GM12878 (cell line): ENCODE results near the gene THSD8. TPM values are rescaled to one million over a fixed set of nuclear protein-coding genes. Genes with fewer than 3 reads are reported as not detected.

Experiments
- FOXM1 ChIP-seq: IDR thresholded peaks from 2 replicates; pipeline ENCODE4 v1.6.1; 2012; ENCODE audit warnings: low read depth, mild to moderate bottlenecking, inconsistent platforms, low read length, moderate library complexity
- polyA plus RNA-seq, 11 experiments: library from polyadenylated mRNA; depleted of rRNA in 4 of 11; unstranded in 6 of 11; stranded (reverse) in 5 of 11; fragments of >200 nt; fragmentation: Nextera tagmentation in 4 of 11; fragmentation: Illumina TruSeq in 1 of 11; extraction: Ambion mirVana in 4 of 11; extraction: Trizol in 1 of 11; gene quantifications; 1 replicate in 1 of 11; 2 replicates in 10 of 11; pipeline versions ENCODE4 v1.2.1 to v1.2.3, GENCODE V29; 2011 to 2016; ENCODE audit warnings: inconsistent platforms in 2 of 11, missing spikeins in 2 of 11, low read depth in 1 of 11
- total RNA-seq, 4 experiments: library from RNA; depleted of rRNA in 3 of 4; stranded (reverse); fragments of >200 nt in 3 of 4; fragmentation: Illumina TruSeq in 1 of 4; extraction: Trizol in 1 of 4; gene quantifications; 2 replicates each; pipeline versions ENCODE4 v1.2.1 to v1.2.3, GENCODE V29; 2013 to 2021
- TF ChIP-seq, protein P1 (sequence below): IDR thresholded peaks from 2 replicates; pipeline ENCODE4 v1.6.1; 2012; ENCODE audit warnings: improper control_type of control experiment, low read depth, low read length; ENCODE audit not compliant: insufficient replicate concordance
- TF ChIP-seq, protein P2 (sequence below): IDR thresholded peaks from 2 replicates; pipeline ENCODE4 v1.6.1; 2011; ENCODE audit warnings: mild to moderate bottlenecking, low read depth, low read length, moderate library complexity; ENCODE audit not compliant: insufficient replicate concordance

Gene THSD8
- total and polyA plus RNA-seq, 10 of the 15 experiments (the other 5 are each of a cell fraction or from before 2014, with no cell fraction given) = 0.24 to 32.3 (median 21.3) TPM; not detected in 2

DNA sequence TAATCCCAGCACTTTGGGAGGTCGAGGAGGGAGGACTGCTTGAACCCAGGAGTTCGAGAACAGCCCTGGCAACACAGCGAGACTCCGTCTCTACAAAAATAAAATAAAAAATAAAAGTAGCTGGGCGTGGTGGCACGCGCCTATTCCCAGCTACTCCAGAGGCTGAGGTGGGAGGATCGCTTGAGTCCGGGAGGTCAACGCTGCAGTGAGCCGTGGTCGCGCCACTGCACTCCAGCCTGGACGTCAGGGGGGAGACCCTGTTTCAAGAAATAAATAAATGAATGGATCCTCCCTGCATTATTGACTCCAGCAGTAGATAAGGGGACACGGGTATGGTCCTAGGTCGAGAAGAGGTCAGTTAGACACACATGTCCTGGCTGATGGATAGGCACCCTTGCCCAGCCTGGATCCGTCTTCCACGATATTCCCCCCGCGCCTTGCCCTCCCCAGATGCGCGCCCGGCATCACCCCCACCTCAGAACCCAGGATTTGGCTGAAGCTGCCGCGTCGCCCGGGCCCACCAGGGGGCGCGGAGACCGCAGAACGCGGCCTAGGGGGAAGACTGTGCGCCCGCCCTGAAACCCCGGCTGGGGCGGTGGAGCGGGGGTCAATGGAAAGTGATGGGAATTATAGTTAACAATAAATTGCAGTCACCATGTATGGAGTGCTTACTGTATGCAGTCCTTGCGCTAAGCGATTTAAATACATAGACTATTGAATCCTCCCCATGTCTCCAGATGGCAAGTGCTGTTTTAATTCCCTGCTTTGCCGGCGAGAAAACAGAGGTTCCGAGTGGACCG lies 24.5 kb upstream of the THSD8 start (continued):
- TF ChIP-seq, protein P1, sequence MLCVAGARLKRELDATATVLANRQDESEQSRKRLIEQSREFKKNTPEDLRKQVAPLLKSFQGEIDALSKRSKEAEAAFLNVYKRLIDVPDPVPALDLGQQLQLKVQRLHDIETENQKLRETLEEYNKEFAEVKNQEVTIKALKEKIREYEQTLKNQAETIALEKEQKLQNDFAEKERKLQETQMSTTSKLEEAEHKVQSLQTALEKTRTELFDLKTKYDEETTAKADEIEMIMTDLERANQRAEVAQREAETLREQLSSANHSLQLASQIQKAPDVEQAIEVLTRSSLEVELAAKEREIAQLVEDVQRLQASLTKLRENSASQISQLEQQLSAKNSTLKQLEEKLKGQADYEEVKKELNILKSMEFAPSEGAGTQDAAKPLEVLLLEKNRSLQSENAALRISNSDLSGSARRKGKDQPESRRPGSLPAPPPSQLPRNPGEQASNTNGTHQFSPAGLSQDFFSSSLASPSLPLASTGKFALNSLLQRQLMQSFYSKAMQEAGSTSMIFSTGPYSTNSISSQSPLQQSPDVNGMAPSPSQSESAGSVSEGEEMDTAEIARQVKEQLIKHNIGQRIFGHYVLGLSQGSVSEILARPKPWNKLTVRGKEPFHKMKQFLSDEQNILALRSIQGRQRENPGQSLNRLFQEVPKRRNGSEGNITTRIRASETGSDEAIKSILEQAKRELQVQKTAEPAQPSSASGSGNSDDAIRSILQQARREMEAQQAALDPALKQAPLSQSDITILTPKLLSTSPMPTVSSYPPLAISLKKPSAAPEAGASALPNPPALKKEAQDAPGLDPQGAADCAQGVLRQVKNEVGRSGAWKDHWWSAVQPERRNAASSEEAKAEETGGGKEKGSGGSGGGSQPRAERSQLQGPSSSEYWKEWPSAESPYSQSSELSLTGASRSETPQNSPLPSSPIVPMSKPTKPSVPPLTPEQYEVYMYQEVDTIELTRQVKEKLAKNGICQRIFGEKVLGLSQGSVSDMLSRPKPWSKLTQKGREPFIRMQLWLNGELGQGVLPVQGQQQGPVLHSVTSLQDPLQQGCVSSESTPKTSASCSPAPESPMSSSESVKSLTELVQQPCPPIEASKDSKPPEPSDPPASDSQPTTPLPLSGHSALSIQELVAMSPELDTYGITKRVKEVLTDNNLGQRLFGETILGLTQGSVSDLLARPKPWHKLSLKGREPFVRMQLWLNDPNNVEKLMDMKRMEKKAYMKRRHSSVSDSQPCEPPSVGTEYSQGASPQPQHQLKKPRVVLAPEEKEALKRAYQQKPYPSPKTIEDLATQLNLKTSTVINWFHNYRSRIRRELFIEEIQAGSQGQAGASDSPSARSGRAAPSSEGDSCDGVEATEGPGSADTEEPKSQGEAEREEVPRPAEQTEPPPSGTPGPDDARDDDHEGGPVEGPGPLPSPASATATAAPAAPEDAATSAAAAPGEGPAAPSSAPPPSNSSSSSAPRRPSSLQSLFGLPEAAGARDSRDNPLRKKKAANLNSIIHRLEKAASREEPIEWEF = no peak
- TF ChIP-seq FOXM1 = no peak
- TF ChIP-seq, protein P2, sequence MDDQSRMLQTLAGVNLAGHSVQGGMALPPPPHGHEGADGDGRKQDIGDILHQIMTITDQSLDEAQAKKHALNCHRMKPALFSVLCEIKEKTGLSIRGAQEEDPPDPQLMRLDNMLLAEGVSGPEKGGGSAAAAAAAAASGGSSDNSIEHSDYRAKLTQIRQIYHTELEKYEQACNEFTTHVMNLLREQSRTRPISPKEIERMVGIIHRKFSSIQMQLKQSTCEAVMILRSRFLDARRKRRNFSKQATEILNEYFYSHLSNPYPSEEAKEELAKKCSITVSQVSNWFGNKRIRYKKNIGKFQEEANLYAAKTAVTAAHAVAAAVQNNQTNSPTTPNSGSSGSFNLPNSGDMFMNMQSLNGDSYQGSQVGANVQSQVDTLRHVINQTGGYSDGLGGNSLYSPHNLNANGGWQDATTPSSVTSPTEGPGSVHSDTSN = no peak
